Brain pericyte (primary cell): ENCODE measurements around the gene INSRR.

Source experiments
- DNase-seq: peaks from one replicate; pipeline ENCODE4 v3.0.0-alpha.2; 2012; ENCODE audit warnings: low read depth, low spot score

The INSRR gene

GRCh38 chr1:156858959-156859522, at the start of gene INSRR:
Gene INSRR (minus strand): TSS chr1:156859117. CDS start chr1:156858621, 496 bp downstream.
- DNase-seq = no peak

GRCh38 chr1:156908541-156908940, 49.6 kb upstream of the INSRR start:
- no peak for DNase-seq

GRCh38 chr1:156906206-156906906, 47.4 kb upstream of the INSRR start:
- no peak for DNase-seq

GRCh38 chr1:156905651-156906050, 46.7 kb upstream of the INSRR start:
- DNase-seq = no peak

- no peak for DNase-seq
Observed at GRCh38 chr1:156905176-156905575, 46.3 kb upstream of the INSRR start.

GRCh38 chr1:156904187-156904959, 45.5 kb upstream of the INSRR start:
- no peak for DNase-seq

GRCh38 chr1:156903328-156904091, 44.6 kb upstream of the INSRR start:
- DNase-seq = no peak

GRCh38 chr1:156901966-156902915, 43.3 kb upstream of the INSRR start:
- DNase-seq = no peak

GRCh38 chr1:156901590-156901900, 42.6 kb upstream of the INSRR start:
- no peak for DNase-seq

GRCh38 chr1:156900896-156901589, 42.1 kb upstream of the INSRR start:
- no peak for DNase-seq

- no peak for DNase-seq
Observed at GRCh38 chr1:156899956-156900718, 41.2 kb upstream of the INSRR start.

- DNase-seq = no peak
Observed at GRCh38 chr1:156898971-156899664, 40.2 kb upstream of the INSRR start.

- DNase-seq = no peak
Observed at GRCh38 chr1:156898161-156898566, 39.2 kb upstream of the INSRR start.

GRCh38 chr1:156897078-156897825, 38.3 kb upstream of the INSRR start:
- no peak for DNase-seq

- DNase-seq = no peak
Observed at GRCh38 chr1:156896490-156897033, 37.6 kb upstream of the INSRR start.

- DNase-seq = no peak
Observed at GRCh38 chr1:156895927-156896326, 37.0 kb upstream of the INSRR start.

- DNase-seq = no peak
Observed at GRCh38 chr1:156895455-156895812, 36.5 kb upstream of the INSRR start.
